ENCODE data around the gene PRKCH. TPM values are rescaled to one million over a fixed set of nuclear protein-coding genes. Genes with fewer than 3 reads are reported as not detected.
A peak's percentile ranks its signal among the peaks of the same experiment; 100 is the strongest.

The PRKCH gene
- total and polyA plus RNA-seq, 10 of the 15 experiments (the other 5 are each of a cell fraction or from before 2014, with no cell fraction given) = 10.7 to 140 (median 33.2) TPM

GRCh38 chr14:61392297-61392696, 70.9 kb downstream of the PRKCH start (continued):
- TF ChIP-seq PAX5 (IDR thresholded peaks at IDR 0.05; ENCODE audit: borderline replicate concordance, low read depth, low read length) (no peak), STAT1 (conservative IDR thresholded peaks at IDR 0.05) (no peak), ATF7 (IDR thresholded peaks at IDR 0.05; ENCODE audit: low read depth) (peak; percentile 60; the same call in 1 of the 2 replicates), GABPA (IDR thresholded peaks at IDR 0.05; ENCODE audit: low read depth) (no peak), ZBTB40 (IDR thresholded peaks at IDR 0.05; ENCODE audit: borderline replicate concordance) (no peak), ZNF687 (IDR thresholded peaks at IDR 0.05) (peak; percentile 65; the same call in 1 of the 2 replicates), PML (IDR thresholded peaks at IDR 0.05; ENCODE audit: low read length) (no peak), MXI1 (IDR thresholded peaks at IDR 0.05; ENCODE audit: low read depth, low read length) (no peak), TCF12 (IDR thresholded peaks at IDR 0.05; ENCODE audit: low read depth, low read length) (no peak), SMAD1 (IDR thresholded peaks at IDR 0.05; ENCODE audit: low read depth, partially characterized antibody) (peak; percentile 20), ATF3 (IDR thresholded peaks at IDR 0.05; ENCODE audit: borderline replicate concordance, extremely low read depth, low read depth, low read length) (no peak), HDAC2 (IDR thresholded peaks at IDR 0.05) (no peak), BCL3 (IDR thresholded peaks at IDR 0.05; ENCODE audit: borderline replicate concordance, insufficient read depth, low read depth, low read length, poor library complexity, severe bottlenecking) (no peak), RUNX3 (IDR thresholded peaks at IDR 0.05; ENCODE audit: low read length) (peak; percentile 56; the same call in 1 of the 2 replicates), PBX3 (IDR thresholded peaks at IDR 0.05; ENCODE audit: insufficient replicate concordance, low read depth, low read length) (no peak), IKZF2 (IDR thresholded peaks at IDR 0.05) (peak; percentile 73 to 77), DPF2 (IDR thresholded peaks at IDR 0.05) (peak; percentile 29)

Data from GM12878 (cell line).